ENCODE data around the gene THBS2. TPM values are rescaled to one million over a fixed set of nuclear protein-coding genes. Genes with fewer than 3 reads are reported as not detected.

Gene THBS2
- total RNA-seq, 2 experiments from 2014 or later: not detected

- Histone ChIP-seq H3K36me3 (ENCODE audit: insufficient read depth, low read length) (no peaks in the 10 kb centered on the region), H3K27ac (ENCODE audit: low read depth, low read length, poor library complexity, severe bottlenecking) (no peak overlapping the region), H3K9me2 (ENCODE audit: insufficient read depth, low read length) (no peaks in the 10 kb centered on the region), H4K20me1 (ENCODE audit: insufficient read depth, low read length) (no peaks in the 10 kb centered on the region), H3K9me3 (ENCODE audit: low read length) (no peaks in the 10 kb centered on the region), H3K4me1 (ENCODE audit: insufficient read depth, low read length, poor library complexity, severe bottlenecking) (no peaks in the 10 kb centered on the region), H3K4me2 (ENCODE audit: low read length) (no peak overlapping the region), H3K79me2 (ENCODE audit: insufficient read depth, low read depth, low read length) (no peaks in the 10 kb centered on the region), H3K4me3 (ENCODE audit: low read depth, low read length, poor library complexity, severe bottlenecking) (no peak overlapping the region), H2AFZ (ENCODE audit: low read length) (no peak overlapping the region)
- no peak for DNase-seq (ENCODE audit: low spot score)
- POLR2A ChIA-PET: no interaction called here
- no TSS peak for BruUV-seq (replicated peaks)
- intact Hi-C loops (cut with micrococcal nuclease; ENCODE audit: unreplicated experiment): no loop called here
- TF ChIP-seq EZH2phosphoT487 (IDR thresholded peaks at IDR 0.05; ENCODE audit: borderline replicate concordance, low read depth, low read length) (no peak), CTCF (conservative IDR thresholded peaks at IDR 0.05; ENCODE audit: low read length) (no peak)
- CTCF ChIA-PET (ENCODE audit: unreplicated experiment): no interaction called here
Measured at GRCh38 chr6:169176361-169176991, 77.2 kb downstream of the THBS2 start.

- ChIA-PET POLR2A (no interaction called here), CTCF (ENCODE audit: unreplicated experiment) (no interaction called here)
- H2AFZ ChIP-seq (ENCODE audit: low read length): no peak overlapping the region
- H3K9me2 ChIP-seq (ENCODE audit: insufficient read depth, low read length): no peaks in the 10 kb centered on the region
- no TSS peak for BruUV-seq (replicated peaks)
- H4K20me1 ChIP-seq (ENCODE audit: insufficient read depth, low read length): no peaks in the 10 kb centered on the region
- no peaks in the 10 kb centered on the region for H3K79me2 ChIP-seq (ENCODE audit: insufficient read depth, low read depth, low read length)
- no peak overlapping the region for H3K27ac ChIP-seq (ENCODE audit: low read depth, low read length, poor library complexity, severe bottlenecking)
- no peaks in the 10 kb centered on the region for H3K36me3 ChIP-seq (ENCODE audit: insufficient read depth, low read length)
- intact Hi-C loops (cut with micrococcal nuclease; ENCODE audit: unreplicated experiment): no loop called here
- H3K4me1 ChIP-seq (ENCODE audit: insufficient read depth, low read length, poor library complexity, severe bottlenecking): no peaks in the 10 kb centered on the region
- H3K9me3 ChIP-seq (ENCODE audit: low read length): no peaks in the 10 kb centered on the region
- no peak overlapping the region for H3K4me2 ChIP-seq (ENCODE audit: low read length)
- no peak overlapping the region for H3K4me3 ChIP-seq (ENCODE audit: low read depth, low read length, poor library complexity, severe bottlenecking)
- TF ChIP-seq CTCF (conservative IDR thresholded peaks at IDR 0.05; ENCODE audit: low read length) (no peak), EZH2phosphoT487 (IDR thresholded peaks at IDR 0.05; ENCODE audit: borderline replicate concordance, low read depth, low read length) (no peak)
- DNase-seq (ENCODE audit: low spot score): no peak
Measured at GRCh38 chr6:169175360-169175887, 78.2 kb downstream of the THBS2 start.

Measured in OCI-LY7 (cell line).